ENCODE measurements around the gene HOXC10. TPM values are rescaled to one million over a fixed set of nuclear protein-coding genes. Genes with fewer than 3 reads are reported as not detected.

The HOXC10 gene
- total and polyA plus RNA-seq, 3 experiments from 2014 or later = not detected

DNA sequence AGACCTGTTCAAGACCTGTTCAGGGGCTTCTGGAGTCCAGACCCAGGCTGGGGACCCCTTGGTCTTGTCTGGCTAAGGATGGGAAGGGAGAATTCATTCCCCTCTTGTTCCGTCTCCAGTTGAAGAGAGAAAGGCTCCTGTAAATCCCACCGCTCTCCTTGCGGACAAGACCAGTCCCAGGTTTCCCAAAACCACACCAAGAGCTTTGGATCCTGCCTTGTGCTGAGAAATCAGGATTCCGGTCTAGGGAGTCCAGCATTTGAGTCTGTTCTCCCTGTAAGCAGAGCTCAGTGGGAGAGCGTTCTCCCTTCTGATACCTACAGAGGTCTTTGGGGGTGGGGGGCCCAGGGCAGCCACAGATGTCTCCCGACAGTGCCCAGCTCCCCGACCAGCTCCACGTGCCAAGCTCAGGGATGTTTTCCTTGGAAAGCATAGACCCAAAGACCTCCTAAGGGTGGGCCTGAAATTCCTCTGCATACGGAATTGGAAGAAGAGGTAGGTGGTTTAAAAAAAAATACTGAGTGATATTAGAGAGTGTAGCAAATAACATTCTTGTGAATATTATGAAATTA lies 44.4 kb upstream of the HOXC10 start:
- DNase-seq = no peak
- peaks cover 82 to 88% of the 10 kb centered on the region in 2 donors for H3K27me3 Mint-ChIP-seq
- H3K9me3 Mint-ChIP-seq = peaks cover 0 to 2% (median 0%) of the 10 kb centered on the region in 5 donors
- H3K36me3 ChIP-seq (ENCODE audit: insufficient read depth, low read length) = no peaks in the 10 kb centered on the region
- ChIA-PET CTCF (no interaction called here), POLR2A (no interaction called here)
- peak overlapping the region in 1 of 7 donors; percentile 11 for H3K4me3 Mint-ChIP-seq
- peaks cover 5% of the 10 kb centered on the region for H3K4me1 ChIP-seq (ENCODE audit: insufficient read depth, low read length)
- no peak overlapping the region for H3K4me3 ChIP-seq (ENCODE audit: low read length)
- peaks cover 76% of the 10 kb centered on the region for H3K27me3 ChIP-seq (ENCODE audit: insufficient read depth, low read length, poor library complexity, severe bottlenecking)
- no peak overlapping the region for H3K27ac ChIP-seq (ENCODE audit: low read depth, low read length)
- H3K36me3 Mint-ChIP-seq = no peaks in the 10 kb centered on the region
- H3K9me3 ChIP-seq (ENCODE audit: low read length) = no peaks in the 10 kb centered on the region
- peak overlapping the region in 1 of 8 donors; percentile 6 for H3K27ac Mint-ChIP-seq
- H3K4me1 Mint-ChIP-seq = peaks cover 6 to 19% (median 12%) of the 10 kb centered on the region in 3 donors

GRCh38 chr12:53941187-53941586 lies 43.8 kb upstream of the HOXC10 start:
- H3K4me3 ChIP-seq (ENCODE audit: low read length) = no peak overlapping the region
- CTCF ChIA-PET = no interaction called here
- Mint-ChIP-seq H3K4me1 (peaks cover 3 to 13% (median 6%) of the 10 kb centered on the region in 3 donors), H3K27ac (peak overlapping the region in 1 of 8 donors; percentile 12), H3K36me3 (no peaks in the 10 kb centered on the region), H3K27me3 (peaks cover 82 to 88% of the 10 kb centered on the region in 2 donors), H3K9me3 (peaks cover 0 to 2% (median 0%) of the 10 kb centered on the region in 5 donors), H3K4me3 (no peak overlapping the region)
- POLR2A ChIA-PET = no interaction called here
- H3K4me1 ChIP-seq (ENCODE audit: insufficient read depth, low read length) = no peaks in the 10 kb centered on the region
- peaks cover 76% of the 10 kb centered on the region for H3K27me3 ChIP-seq (ENCODE audit: insufficient read depth, low read length, poor library complexity, severe bottlenecking)
- H3K27ac ChIP-seq (ENCODE audit: low read depth, low read length) = no peak overlapping the region
- DNase-seq = no peak
- H3K9me3 ChIP-seq (ENCODE audit: low read length) = no peaks in the 10 kb centered on the region
- H3K36me3 ChIP-seq (ENCODE audit: insufficient read depth, low read length) = no peaks in the 10 kb centered on the region

- Histone ChIP-seq H3K27me3 (ENCODE audit: insufficient read depth, low read length, poor library complexity, severe bottlenecking) (peaks cover 76% of the 10 kb centered on the region), H3K27ac (ENCODE audit: low read depth, low read length) (no peak overlapping the region), H3K4me1 (ENCODE audit: insufficient read depth, low read length) (no peaks in the 10 kb centered on the region), H3K9me3 (ENCODE audit: low read length) (no peaks in the 10 kb centered on the region), H3K4me3 (ENCODE audit: low read length) (no peak overlapping the region), H3K36me3 (ENCODE audit: insufficient read depth, low read length) (no peaks in the 10 kb centered on the region)
- H3K4me1 Mint-ChIP-seq = peaks cover 3 to 13% (median 6%) of the 10 kb centered on the region in 3 donors
- ChIA-PET CTCF (no interaction called here), POLR2A (no interaction called here)
- H3K27ac Mint-ChIP-seq = peak overlapping the region in 2 of 8 donors; percentile 12 to 30
- H3K9me3 Mint-ChIP-seq = peaks cover 0 to 2% (median 0%) of the 10 kb centered on the region in 5 donors
- no peak for DNase-seq
- H3K27me3 Mint-ChIP-seq = peaks cover 82 to 88% of the 10 kb centered on the region in 2 donors
- H3K4me3 Mint-ChIP-seq = no peak overlapping the region
- H3K36me3 Mint-ChIP-seq = no peaks in the 10 kb centered on the region
Observed at GRCh38 chr12:53941750-53942149, 43.2 kb upstream of the HOXC10 start.

- H3K27me3 Mint-ChIP-seq = peaks cover 83 to 88% of the 10 kb centered on the region in 2 donors
- no peak for DNase-seq
- no peaks in the 10 kb centered on the region for H3K36me3 ChIP-seq (ENCODE audit: insufficient read depth, low read length)
- H3K9me3 Mint-ChIP-seq = peaks cover 0 to 2% (median 0%) of the 10 kb centered on the region in 5 donors
- peaks cover 3 to 10% (median 6%) of the 10 kb centered on the region in 3 donors for H3K4me1 Mint-ChIP-seq
- H3K9me3 ChIP-seq (ENCODE audit: low read length) = no peaks in the 10 kb centered on the region
- H3K27ac ChIP-seq (ENCODE audit: low read depth, low read length) = no peak overlapping the region
- no peak overlapping the region for H3K27ac Mint-ChIP-seq
- H3K4me3 Mint-ChIP-seq = no peak overlapping the region
- POLR2A ChIA-PET = no interaction called here
- CTCF ChIA-PET = no interaction called here
- no peaks in the 10 kb centered on the region for H3K36me3 Mint-ChIP-seq
- no peak overlapping the region for H3K4me3 ChIP-seq (ENCODE audit: low read length)
- H3K4me1 ChIP-seq (ENCODE audit: insufficient read depth, low read length) = no peaks in the 10 kb centered on the region
- peaks cover 73% of the 10 kb centered on the region for H3K27me3 ChIP-seq (ENCODE audit: insufficient read depth, low read length, poor library complexity, severe bottlenecking)
Observed at GRCh38 chr12:53942467-53942997, 42.4 kb upstream of the HOXC10 start.

DNA sequence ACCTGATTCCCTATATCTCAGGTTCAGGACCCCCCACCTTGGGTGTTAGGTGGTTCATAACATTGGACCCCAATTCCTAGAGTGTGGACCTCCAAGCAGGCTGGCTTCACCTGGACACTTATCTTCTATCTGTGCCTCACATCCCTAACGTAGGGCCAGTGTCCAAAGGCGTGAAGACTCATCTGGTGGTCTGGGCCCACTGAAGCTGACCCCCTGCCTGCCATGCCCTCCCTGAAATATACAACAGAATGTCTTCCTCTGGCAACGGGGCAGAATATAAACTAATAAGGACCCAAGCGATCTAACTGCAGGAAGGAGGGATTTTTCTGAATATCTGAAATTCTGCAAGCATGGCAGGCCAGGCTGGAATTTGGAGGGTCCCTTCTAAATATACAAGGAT lies 40.7 kb upstream of the HOXC10 start:
- Mint-ChIP-seq H3K27ac (peak overlapping the region in 1 of 8 donors; percentile 14), H3K27me3 (peaks cover 88 to 93% of the 10 kb centered on the region in 2 donors), H3K9me3 (peaks cover 0 to 2% (median 0%) of the 10 kb centered on the region in 5 donors), H3K4me3 (no peak overlapping the region), H3K4me1 (peaks cover 0 to 9% (median 6%) of the 10 kb centered on the region in 3 donors), H3K36me3 (no peaks in the 10 kb centered on the region)
- H3K4me3 ChIP-seq (ENCODE audit: low read length) = no peak overlapping the region
- DNase-seq = no peak
- no peaks in the 10 kb centered on the region for H3K9me3 ChIP-seq (ENCODE audit: low read length)
- peaks cover 74% of the 10 kb centered on the region for H3K27me3 ChIP-seq (ENCODE audit: insufficient read depth, low read length, poor library complexity, severe bottlenecking)
- H3K4me1 ChIP-seq (ENCODE audit: insufficient read depth, low read length) = no peaks in the 10 kb centered on the region
- no peak overlapping the region for H3K27ac ChIP-seq (ENCODE audit: low read depth, low read length)
- H3K36me3 ChIP-seq (ENCODE audit: insufficient read depth, low read length) = no peaks in the 10 kb centered on the region
- ChIA-PET POLR2A (no interaction called here), CTCF (no interaction called here)

DNA sequence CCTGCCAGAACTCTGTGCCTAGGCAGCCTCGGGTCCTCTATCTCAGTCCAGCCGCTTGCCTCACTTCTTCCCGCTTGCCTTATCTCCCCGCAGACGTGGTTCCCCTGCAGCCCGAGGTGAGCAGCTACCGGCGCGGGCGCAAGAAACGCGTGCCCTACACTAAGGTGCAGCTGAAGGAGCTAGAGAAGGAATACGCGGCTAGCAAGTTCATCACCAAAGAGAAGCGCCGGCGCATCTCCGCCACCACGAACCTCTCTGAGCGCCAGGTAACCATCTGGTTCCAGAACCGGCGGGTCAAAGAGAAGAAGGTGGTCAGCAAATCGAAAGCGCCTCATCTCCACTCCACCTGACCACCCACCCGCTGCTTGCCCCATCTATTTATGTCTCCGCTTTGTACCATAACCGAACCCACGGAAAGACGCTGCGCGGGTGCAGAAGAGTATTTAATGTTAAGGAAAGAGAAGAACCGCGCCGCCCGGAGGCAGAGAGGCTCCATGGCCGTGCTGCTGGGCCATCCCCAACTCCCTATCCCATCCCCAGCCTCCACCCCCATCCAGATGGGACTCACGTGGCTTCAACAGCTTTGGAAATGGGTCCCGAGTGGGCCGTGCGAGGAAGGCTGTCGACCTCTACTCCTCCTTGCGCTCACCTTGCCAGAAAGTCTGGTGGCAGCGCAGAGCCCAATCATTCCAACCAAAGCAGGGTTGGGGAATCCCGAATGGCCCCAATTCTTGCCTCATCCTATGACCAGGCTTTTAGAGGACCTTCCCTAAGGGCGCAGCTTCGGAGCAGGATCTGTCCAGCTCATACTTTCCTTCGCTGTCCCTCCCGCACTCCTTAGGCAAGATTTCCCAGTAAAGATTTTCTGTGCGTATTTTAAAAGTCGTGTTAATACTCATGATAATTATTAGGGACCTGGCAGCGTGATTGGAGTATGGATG lies 39.8 kb upstream of the HOXC10 start:
- H3K9me3 ChIP-seq (ENCODE audit: low read length) = no peaks in the 10 kb centered on the region
- Mint-ChIP-seq H3K27ac (no peak overlapping the region), H3K4me3 (peak overlapping the region in 1 of 7 donors; percentile 14), H3K9me3 (peaks cover 0 to 2% (median 0%) of the 10 kb centered on the region in 5 donors), H3K4me1 (peaks cover under 1 to 7% (median 6%) of the 10 kb centered on the region in 3 donors), H3K27me3 (peaks cover 91 to 98% of the 10 kb centered on the region in 2 donors), H3K36me3 (no peaks in the 10 kb centered on the region)
- CTCF ChIA-PET = no interaction called here
- H3K4me3 ChIP-seq (ENCODE audit: low read length) = no peak overlapping the region
- H3K27ac ChIP-seq (ENCODE audit: low read depth, low read length) = no peak overlapping the region
- POLR2A ChIA-PET = no interaction called here
- no peaks in the 10 kb centered on the region for H3K4me1 ChIP-seq (ENCODE audit: insufficient read depth, low read length)
- H3K27me3 ChIP-seq (ENCODE audit: insufficient read depth, low read length, poor library complexity, severe bottlenecking) = peaks cover 76% of the 10 kb centered on the region
- DNase-seq = no peak
- no peaks in the 10 kb centered on the region for H3K36me3 ChIP-seq (ENCODE audit: insufficient read depth, low read length)

- Histone ChIP-seq H3K4me1 (ENCODE audit: insufficient read depth, low read length) (peaks cover 8% of the 10 kb centered on the region), H3K27me3 (ENCODE audit: insufficient read depth, low read length, poor library complexity, severe bottlenecking) (peaks cover 91% of the 10 kb centered on the region), H3K9me3 (ENCODE audit: low read length) (no peaks in the 10 kb centered on the region), H3K27ac (ENCODE audit: low read depth, low read length) (no peak overlapping the region), H3K36me3 (ENCODE audit: insufficient read depth, low read length) (no peaks in the 10 kb centered on the region), H3K4me3 (ENCODE audit: low read length) (no peak overlapping the region)
- H3K36me3 Mint-ChIP-seq = no peaks in the 10 kb centered on the region
- peaks cover 0 to 2% (median 0%) of the 10 kb centered on the region in 5 donors for H3K9me3 Mint-ChIP-seq
- peaks cover 93 to 100% of the 10 kb centered on the region in 2 donors for H3K27me3 Mint-ChIP-seq
- no peak overlapping the region for H3K4me3 Mint-ChIP-seq
- CTCF ChIA-PET = no interaction called here
- no peak for DNase-seq
- peak overlapping the region in 1 of 8 donors; percentile 68 for H3K27ac Mint-ChIP-seq
- POLR2A ChIA-PET = no interaction called here
- peaks cover 6 to 21% (median 6%) of the 10 kb centered on the region in 3 donors for H3K4me1 Mint-ChIP-seq
Observed at GRCh38 chr12:53947743-53948142, 37.2 kb upstream of the HOXC10 start.
